ENCODE measurements around the gene RTEL1. TPM values are rescaled to one million over a fixed set of nuclear protein-coding genes. Genes with fewer than 3 reads are reported as not detected.

The RTEL1 gene
- total RNA-seq, 2 donors from 2014 or later = 7.3 to 50.4 TPM

- no peak for DNase-seq
- Histone ChIP-seq H3K27me3 (no peaks in the 10 kb centered on the region), H3K36me3 (replicated peaks in 1 of 2; ENCODE audit: insufficient read depth in 1 of 2, low read depth in 2 of 2) (peaks cover 0 to 2% of the 10 kb centered on the region in 2 donors), H3K4me1 (peaks cover 7% of the 10 kb centered on the region), H3K27ac (no peak overlapping the region), H3K9me3 (no peaks in the 10 kb centered on the region), H3K4me3 (no peak overlapping the region)
- TF ChIP-seq CTCF (IDR thresholded peaks at IDR 0.05) (no peak), POLR2A (IDR thresholded peaks at IDR 0.05) (no peak)
- intact Hi-C loops (cut with DNase I) = no loop called here
- ATAC-seq = no peak
- WGBS, 2 donors = 93% methylated on average over 15 to 19 of the region's 19 CpGs
These were observed 21.7 kb downstream of the RTEL1 start for GRCh38 chr20:63679799-63680305.

GRCh38 chr20:63680427-63680826, 22.3 kb downstream of the RTEL1 start:
- DNase-seq (no peak), ATAC-seq (no peak)
- H3K36me3 ChIP-seq (replicated peaks in 1 of 2; ENCODE audit: insufficient read depth in 1 of 2, low read depth in 2 of 2) = peaks cover 0 to 2% of the 10 kb centered on the region in 2 donors
- H3K27ac ChIP-seq = no peak overlapping the region
- no peak overlapping the region for H3K4me3 ChIP-seq
- no peaks in the 10 kb centered on the region for H3K27me3 ChIP-seq
- intact Hi-C loops (cut with DNase I) = no loop called here
- TF ChIP-seq CTCF (IDR thresholded peaks at IDR 0.05) (no peak), POLR2A (IDR thresholded peaks at IDR 0.05) (no peak)
- peaks cover 10% of the 10 kb centered on the region for H3K4me1 ChIP-seq
- H3K9me3 ChIP-seq = no peaks in the 10 kb centered on the region
- 60 to 98% methylated on average over 1 to 13 of the region's 13 CpGs for WGBS, 2 donors

- H3K27me3 ChIP-seq = no peaks in the 10 kb centered on the region
- TF ChIP-seq POLR2A (IDR thresholded peaks at IDR 0.05) (no peak), CTCF (IDR thresholded peaks at IDR 0.05) (no peak)
- DNase-seq (no peak), ATAC-seq (no peak)
- H3K27ac ChIP-seq = peak overlapping the region in 1 of 4 donors; percentile 68
- no peaks in the 10 kb centered on the region for H3K9me3 ChIP-seq
- WGBS, 2 donors = 88 to 93% methylated on average over 5 to 23 of the region's 23 CpGs
- H3K4me3 ChIP-seq = no peak overlapping the region
- peaks cover 0 to 2% of the 10 kb centered on the region in 2 donors for H3K36me3 ChIP-seq (replicated peaks in 1 of 2; ENCODE audit: insufficient read depth in 1 of 2, low read depth in 2 of 2)
- intact Hi-C loops (cut with DNase I) = no loop called here
- peaks cover 16% of the 10 kb centered on the region for H3K4me1 ChIP-seq
These were observed 22.9 kb downstream of the RTEL1 start for GRCh38 chr20:63680857-63681608.

- Histone ChIP-seq H3K9me3 (no peaks in the 10 kb centered on the region), H3K4me3 (no peak overlapping the region), H3K27ac (peak overlapping the region in 1 of 4 donors; percentile 68), H3K4me1 (peaks cover 20% of the 10 kb centered on the region), H3K27me3 (no peaks in the 10 kb centered on the region), H3K36me3 (replicated peaks in 1 of 2; ENCODE audit: insufficient read depth in 1 of 2, low read depth in 2 of 2) (no peaks in the 10 kb centered on the region)
- 90 to 95% methylated on average over 9 to 12 of the region's 13 CpGs for WGBS, 2 donors
- intact Hi-C loops (cut with DNase I) = no loop called here
- DNase-seq (no peak), ATAC-seq (no peak)
- TF ChIP-seq POLR2A (IDR thresholded peaks at IDR 0.05) = no peak
- no peak for TF ChIP-seq CTCF (IDR thresholded peaks at IDR 0.05)
These were observed 23.6 kb downstream of the RTEL1 start for GRCh38 chr20:63681609-63682142.

Measured in body of pancreas (tissue), 4 donors.